HepG2 (cell line): ENCODE data around the gene TAS1R1. TPM values are rescaled to one million over a fixed set of nuclear protein-coding genes. Genes with fewer than 3 reads are reported as not detected.

Source experiments
- BCL6 ChIP-seq: IDR thresholded peaks from 2 replicates; pipeline ENCODE4 v1.6.1; 2016; ENCODE audit warnings: missing genetic modification reagents, missing compliant biosample characterization
- REXO4 ChIP-seq: sonication (generic); formaldehyde crosslinking; IDR thresholded peaks from 2 replicates; pipeline ENCODE4 v1.8.0; 2022; ENCODE audit warnings: missing genetic modification reagents, mild to moderate bottlenecking, borderline replicate concordance
- ZNF235 ChIP-seq: sonication (generic); formaldehyde crosslinking; IDR thresholded peaks from 2 replicates; pipeline ENCODE4 v1.8.1; 2023; ENCODE audit warnings: mild to moderate bottlenecking, missing genetic modification reagents, borderline replicate concordance
- ZNF260 ChIP-seq: sonication (generic); formaldehyde crosslinking; IDR thresholded peaks from 2 replicates; pipeline ENCODE4 v1.4.0; 2020; ENCODE audit warnings: missing genetic modification reagents, low read depth, mild to moderate bottlenecking, borderline replicate concordance
- ZNF841 ChIP-seq: sonication (generic); formaldehyde crosslinking; IDR thresholded peaks from 2 replicates; pipeline ENCODE4 v1.8.1; 2023; ENCODE audit warnings: missing genetic modification reagents, borderline replicate concordance
- polyA plus RNA-seq, 8 experiments: library from polyadenylated mRNA; depleted of rRNA in 3 of 8; stranded (reverse) in 7 of 8; unstranded in 1 of 8; fragments of >200 nt; fragmentation: Illumina TruSeq in 4 of 8; extraction: Trizol in 4 of 8; gene quantifications; 2 replicates each; pipeline versions ENCODE4 v1.2.1 to v1.2.3, GENCODE V29; 2011 to 2016; ENCODE audit warnings: low read depth in 4 of 8, missing spikeins in 1 of 8, mixed read lengths in 1 of 8; ENCODE audit not compliant: insufficient read depth in 1 of 8
- total RNA-seq, 5 experiments: library from RNA; depleted of rRNA; stranded (reverse); fragments of >200 nt; fragmentation: Illumina TruSeq; extraction: Trizol; gene quantifications; 2 replicates each; pipeline ENCODE4 v1.2.3, GENCODE V29; 2016; ENCODE audit warnings: low read depth in 1 of 5
- TF ChIP-seq, protein P1 (sequence below): sonication (generic); formaldehyde crosslinking; IDR thresholded peaks from 2 replicates; pipeline ENCODE4 v1.4.0; 2020; ENCODE audit warnings: missing genetic modification reagents
- TF ChIP-seq, protein P2 (sequence below): sonication (generic); formaldehyde crosslinking; IDR thresholded peaks from 2 replicates; pipeline ENCODE4 v1.8.1; 2022; ENCODE audit warnings: mild to moderate bottlenecking, missing genetic modification reagents
- TF ChIP-seq, protein P3 (sequence below): sonication (generic); formaldehyde crosslinking; IDR thresholded peaks from 2 replicates; pipeline ENCODE4 v1.4.0; 2020; ENCODE audit warnings: mild to moderate bottlenecking, missing genetic modification reagents
- TF ChIP-seq, protein P4 (sequence below): sonication (generic); formaldehyde crosslinking; IDR thresholded peaks from 2 replicates; pipeline ENCODE4 v1.5.0; 2020; ENCODE audit warnings: mild to moderate bottlenecking, missing genetic modification reagents
- TF ChIP-seq, protein P5 (sequence below): sonication (generic); formaldehyde crosslinking; IDR thresholded peaks from 2 replicates; pipeline ENCODE4 v1.4.0; 2020; ENCODE audit warnings: mild to moderate bottlenecking, missing genetic modification reagents, borderline replicate concordance
- TF ChIP-seq, protein P6 (sequence below): sonication (generic); formaldehyde crosslinking; IDR thresholded peaks from 2 replicates; pipeline ENCODE4 v1.8.0; 2023; ENCODE audit warnings: mild to moderate bottlenecking, missing genetic modification reagents

TAS1R1 gene
- total and polyA plus RNA-seq, 2 of the 13 experiments (the other 11 are each of a cell fraction or from before 2014, with no cell fraction given): 1.4 to 1.6 TPM

DNA sequence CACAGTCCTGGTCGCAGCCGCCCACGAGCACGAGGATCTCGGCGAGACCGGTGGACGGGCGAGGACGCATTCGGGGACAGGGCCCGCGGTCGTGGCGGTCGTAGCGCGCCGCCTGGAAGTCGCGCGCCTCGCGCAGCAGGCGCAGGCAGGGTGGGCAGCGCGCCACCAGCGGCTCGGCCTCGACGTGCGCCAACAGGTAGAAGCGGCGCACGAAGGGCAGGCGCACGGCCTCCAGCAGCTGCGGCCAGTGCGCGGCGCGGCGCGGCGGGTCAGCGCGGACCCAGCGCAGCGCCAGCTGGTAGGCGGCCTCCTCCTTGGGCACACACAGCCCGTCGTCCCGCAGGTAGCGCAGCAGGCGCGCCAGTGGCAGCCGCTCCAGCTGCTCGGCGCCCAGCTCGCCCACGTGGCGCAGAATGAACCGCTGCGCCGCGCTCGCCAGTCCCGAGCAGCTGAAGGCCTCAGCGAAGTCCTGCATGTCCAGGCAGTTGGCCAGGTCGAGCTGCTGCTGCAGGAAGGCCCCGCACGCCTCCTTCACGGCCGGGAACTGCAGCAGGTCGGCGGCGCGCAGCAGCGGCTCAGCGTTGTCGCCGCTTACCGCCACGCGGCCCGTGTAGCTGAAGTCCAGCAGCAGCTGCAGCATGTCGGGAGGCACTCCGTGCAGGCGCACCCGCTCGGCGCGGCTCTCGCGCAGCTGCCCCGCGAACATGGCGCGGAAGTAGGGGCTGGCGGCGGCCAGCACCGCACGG is 47.0 kb downstream of the TAS1R1 start (continued):
- TF ChIP-seq, protein P1, sequence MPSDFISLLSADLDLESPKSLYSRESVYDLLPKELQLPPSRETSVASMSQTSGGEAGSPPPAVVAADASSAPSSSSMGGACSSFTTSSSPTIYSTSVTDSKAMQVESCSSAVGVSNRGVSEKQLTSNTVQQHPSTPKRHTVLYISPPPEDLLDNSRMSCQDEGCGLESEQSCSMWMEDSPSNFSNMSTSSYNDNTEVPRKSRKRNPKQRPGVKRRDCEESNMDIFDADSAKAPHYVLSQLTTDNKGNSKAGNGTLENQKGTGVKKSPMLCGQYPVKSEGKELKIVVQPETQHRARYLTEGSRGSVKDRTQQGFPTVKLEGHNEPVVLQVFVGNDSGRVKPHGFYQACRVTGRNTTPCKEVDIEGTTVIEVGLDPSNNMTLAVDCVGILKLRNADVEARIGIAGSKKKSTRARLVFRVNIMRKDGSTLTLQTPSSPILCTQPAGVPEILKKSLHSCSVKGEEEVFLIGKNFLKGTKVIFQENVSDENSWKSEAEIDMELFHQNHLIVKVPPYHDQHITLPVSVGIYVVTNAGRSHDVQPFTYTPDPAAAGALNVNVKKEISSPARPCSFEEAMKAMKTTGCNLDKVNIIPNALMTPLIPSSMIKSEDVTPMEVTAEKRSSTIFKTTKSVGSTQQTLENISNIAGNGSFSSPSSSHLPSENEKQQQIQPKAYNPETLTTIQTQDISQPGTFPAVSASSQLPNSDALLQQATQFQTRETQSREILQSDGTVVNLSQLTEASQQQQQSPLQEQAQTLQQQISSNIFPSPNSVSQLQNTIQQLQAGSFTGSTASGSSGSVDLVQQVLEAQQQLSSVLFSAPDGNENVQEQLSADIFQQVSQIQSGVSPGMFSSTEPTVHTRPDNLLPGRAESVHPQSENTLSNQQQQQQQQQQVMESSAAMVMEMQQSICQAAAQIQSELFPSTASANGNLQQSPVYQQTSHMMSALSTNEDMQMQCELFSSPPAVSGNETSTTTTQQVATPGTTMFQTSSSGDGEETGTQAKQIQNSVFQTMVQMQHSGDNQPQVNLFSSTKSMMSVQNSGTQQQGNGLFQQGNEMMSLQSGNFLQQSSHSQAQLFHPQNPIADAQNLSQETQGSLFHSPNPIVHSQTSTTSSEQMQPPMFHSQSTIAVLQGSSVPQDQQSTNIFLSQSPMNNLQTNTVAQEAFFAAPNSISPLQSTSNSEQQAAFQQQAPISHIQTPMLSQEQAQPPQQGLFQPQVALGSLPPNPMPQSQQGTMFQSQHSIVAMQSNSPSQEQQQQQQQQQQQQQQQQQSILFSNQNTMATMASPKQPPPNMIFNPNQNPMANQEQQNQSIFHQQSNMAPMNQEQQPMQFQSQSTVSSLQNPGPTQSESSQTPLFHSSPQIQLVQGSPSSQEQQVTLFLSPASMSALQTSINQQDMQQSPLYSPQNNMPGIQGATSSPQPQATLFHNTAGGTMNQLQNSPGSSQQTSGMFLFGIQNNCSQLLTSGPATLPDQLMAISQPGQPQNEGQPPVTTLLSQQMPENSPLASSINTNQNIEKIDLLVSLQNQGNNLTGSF (CRISPR knock-in tag): no peak
- TF ChIP-seq ZNF235: peak; percentile 88; the same call in 1 of the 2 replicates
- TF ChIP-seq, protein P2, sequence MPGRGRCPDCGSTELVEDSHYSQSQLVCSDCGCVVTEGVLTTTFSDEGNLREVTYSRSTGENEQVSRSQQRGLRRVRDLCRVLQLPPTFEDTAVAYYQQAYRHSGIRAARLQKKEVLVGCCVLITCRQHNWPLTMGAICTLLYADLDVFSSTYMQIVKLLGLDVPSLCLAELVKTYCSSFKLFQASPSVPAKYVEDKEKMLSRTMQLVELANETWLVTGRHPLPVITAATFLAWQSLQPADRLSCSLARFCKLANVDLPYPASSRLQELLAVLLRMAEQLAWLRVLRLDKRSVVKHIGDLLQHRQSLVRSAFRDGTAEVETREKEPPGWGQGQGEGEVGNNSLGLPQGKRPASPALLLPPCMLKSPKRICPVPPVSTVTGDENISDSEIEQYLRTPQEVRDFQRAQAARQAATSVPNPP (CRISPR knock-in tag): no peak
- TF ChIP-seq, protein P3, sequence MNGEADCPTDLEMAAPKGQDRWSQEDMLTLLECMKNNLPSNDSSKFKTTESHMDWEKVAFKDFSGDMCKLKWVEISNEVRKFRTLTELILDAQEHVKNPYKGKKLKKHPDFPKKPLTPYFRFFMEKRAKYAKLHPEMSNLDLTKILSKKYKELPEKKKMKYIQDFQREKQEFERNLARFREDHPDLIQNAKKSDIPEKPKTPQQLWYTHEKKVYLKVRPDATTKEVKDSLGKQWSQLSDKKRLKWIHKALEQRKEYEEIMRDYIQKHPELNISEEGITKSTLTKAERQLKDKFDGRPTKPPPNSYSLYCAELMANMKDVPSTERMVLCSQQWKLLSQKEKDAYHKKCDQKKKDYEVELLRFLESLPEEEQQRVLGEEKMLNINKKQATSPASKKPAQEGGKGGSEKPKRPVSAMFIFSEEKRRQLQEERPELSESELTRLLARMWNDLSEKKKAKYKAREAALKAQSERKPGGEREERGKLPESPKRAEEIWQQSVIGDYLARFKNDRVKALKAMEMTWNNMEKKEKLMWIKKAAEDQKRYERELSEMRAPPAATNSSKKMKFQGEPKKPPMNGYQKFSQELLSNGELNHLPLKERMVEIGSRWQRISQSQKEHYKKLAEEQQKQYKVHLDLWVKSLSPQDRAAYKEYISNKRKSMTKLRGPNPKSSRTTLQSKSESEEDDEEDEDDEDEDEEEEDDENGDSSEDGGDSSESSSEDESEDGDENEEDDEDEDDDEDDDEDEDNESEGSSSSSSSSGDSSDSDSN: peak; percentile 90
- TF ChIP-seq ZNF260 (CRISPR knock-in tag): no peak
- 0 out of 2 replicates have a peak, but pooled peaks have one; percentile 1 for TF ChIP-seq BCL6 (CRISPR knock-in tag)
- TF ChIP-seq, protein P4, sequence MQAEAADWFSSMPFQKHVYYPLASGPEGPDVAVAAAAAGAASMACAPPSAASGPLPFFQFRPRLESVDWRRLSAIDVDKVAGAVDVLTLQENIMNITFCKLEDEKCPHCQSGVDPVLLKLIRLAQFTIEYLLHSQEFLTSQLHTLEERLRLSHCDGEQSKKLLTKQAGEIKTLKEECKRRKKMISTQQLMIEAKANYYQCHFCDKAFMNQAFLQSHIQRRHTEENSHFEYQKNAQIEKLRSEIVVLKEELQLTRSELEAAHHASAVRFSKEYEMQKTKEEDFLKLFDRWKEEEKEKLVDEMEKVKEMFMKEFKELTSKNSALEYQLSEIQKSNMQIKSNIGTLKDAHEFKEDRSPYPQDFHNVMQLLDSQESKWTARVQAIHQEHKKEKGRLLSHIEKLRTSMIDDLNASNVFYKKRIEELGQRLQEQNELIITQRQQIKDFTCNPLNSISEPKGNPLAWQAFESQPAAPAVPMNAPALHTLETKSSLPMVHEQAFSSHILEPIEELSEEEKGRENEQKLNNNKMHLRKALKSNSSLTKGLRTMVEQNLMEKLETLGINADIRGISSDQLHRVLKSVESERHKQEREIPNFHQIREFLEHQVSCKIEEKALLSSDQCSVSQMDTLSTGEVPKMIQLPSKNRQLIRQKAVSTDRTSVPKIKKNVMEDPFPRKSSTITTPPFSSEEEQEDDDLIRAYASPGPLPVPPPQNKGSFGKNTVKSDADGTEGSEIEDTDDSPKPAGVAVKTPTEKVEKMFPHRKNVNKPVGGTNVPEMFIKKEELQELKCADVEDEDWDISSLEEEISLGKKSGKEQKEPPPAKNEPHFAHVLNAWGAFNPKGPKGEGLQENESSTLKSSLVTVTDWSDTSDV (CRISPR knock-in tag): no peak
- TF ChIP-seq, protein P5, sequence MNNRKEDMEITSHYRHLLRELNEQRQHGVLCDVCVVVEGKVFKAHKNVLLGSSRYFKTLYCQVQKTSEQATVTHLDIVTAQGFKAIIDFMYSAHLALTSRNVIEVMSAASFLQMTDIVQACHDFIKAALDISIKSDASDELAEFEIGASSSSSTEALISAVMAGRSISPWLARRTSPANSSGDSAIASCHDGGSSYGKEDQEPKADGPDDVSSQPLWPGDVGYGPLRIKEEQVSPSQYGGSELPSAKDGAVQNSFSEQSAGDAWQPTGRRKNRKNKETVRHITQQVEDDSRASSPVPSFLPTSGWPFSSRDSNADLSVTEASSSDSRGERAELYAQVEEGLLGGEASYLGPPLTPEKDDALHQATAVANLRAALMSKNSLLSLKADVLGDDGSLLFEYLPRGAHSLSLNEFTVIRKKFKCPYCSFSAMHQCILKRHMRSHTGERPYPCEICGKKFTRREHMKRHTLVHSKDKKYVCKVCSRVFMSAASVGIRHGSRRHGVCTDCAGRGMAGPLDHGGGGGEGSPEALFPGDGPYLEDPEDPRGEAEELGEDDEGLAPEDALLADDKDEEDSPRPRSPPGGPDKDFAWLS (CRISPR knock-in tag): no peak
- TF ChIP-seq REXO4 (CRISPR knock-in tag): no peak
- TF ChIP-seq, protein P6, sequence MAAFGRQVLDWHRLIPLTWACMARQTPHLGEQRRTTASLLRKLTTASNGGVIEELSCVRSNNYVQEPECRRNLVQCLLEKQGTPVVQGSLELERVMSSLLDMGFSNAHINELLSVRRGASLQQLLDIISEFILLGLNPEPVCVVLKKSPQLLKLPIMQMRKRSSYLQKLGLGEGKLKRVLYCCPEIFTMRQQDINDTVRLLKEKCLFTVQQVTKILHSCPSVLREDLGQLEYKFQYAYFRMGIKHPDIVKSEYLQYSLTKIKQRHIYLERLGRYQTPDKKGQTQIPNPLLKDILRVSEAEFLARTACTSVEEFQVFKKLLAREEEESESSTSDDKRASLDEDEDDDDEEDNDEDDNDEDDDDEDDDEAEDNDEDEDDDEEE (CRISPR knock-in tag): no peak
- TF ChIP-seq ZNF841 (CRISPR knock-in tag): no peak
